HCT116 (cell line): Measurements from ENCODE around the gene WDR37. TPM values are rescaled to one million over a fixed set of nuclear protein-coding genes. Genes with fewer than 3 reads are reported as not detected.

Experiments used
- ATAC-seq: fragments of 200-7000 bp; cut with Tn5 transposase; 2 replicates; pipeline ENCODE4 v1.9.1; 2020; ENCODE audit warnings: mild to moderate bottlenecking, moderate library complexity
- BruUV-seq: library from RNA; stranded (reverse); fragments of 400-500 nt; replicated peaks from 2 replicates; lab custom pipeline; 2021; lab: Mats Ljungman, UMichigan
- CTCF ChIA-PET: fragments of 300-600 bp; sonication (Branson Sonifier 250); formaldehyde crosslinking; loops from one replicate; lab custom pipeline; 2021; ENCODE audit warnings: antibody characterized with exemption; lab: Charles Lee
- POLR2A ChIA-PET: fragments of 300-600, 350-600 bp; sonication (Branson Sonifier 250); formaldehyde crosslinking; loops from one replicate; lab custom pipeline; 2021; ENCODE audit warnings: antibody characterized with exemption; lab: Charles Lee
- RAD21 ChIA-PET, 2 experiments: fragments of 300-600 bp; sonication (Branson Sonifier 250); formaldehyde crosslinking; loops; one replicate each; lab custom pipeline; 2023; ENCODE audit warnings: low total read pairs in 2 of 2; ENCODE audit not compliant: uncharacterized antibody in 2 of 2, unreplicated experiment in 2 of 2, low non-redundant PET in 1 of 2; lab: Charles Lee
- DNase-seq: peaks from one replicate; pipeline ENCODE4 v3.0.0-alpha.2; 2010; ENCODE audit warnings: low read depth, low spot score
- H2AFZ ChIP-seq: fragments of 200-600 bp; shearing (Covaris generic), sonication (generic); 2 replicates; pipeline ENCODE4 v1.6.1; 2017; ENCODE audit warnings: low read depth, mixed run types, mixed read lengths, antibody characterized with exemption, low read length; ENCODE audit not compliant: poor library complexity, severe bottlenecking
- H3K27ac ChIP-seq: 2 replicates; pipeline ENCODE4 v1.5.1; 2012; ENCODE audit warnings: low read depth, low read length
- H3K27me3 ChIP-seq: fragments of 200-600 bp; sonication (generic); 2 replicates; pipeline ENCODE4 v1.6.1; 2016; ENCODE audit warnings: mixed run types, low read length, mixed read lengths; ENCODE audit not compliant: insufficient read depth
- H3K36me3 ChIP-seq, 2 experiments: fragments of 200-500 bp in 1 of 2; fragments of 200-600 bp in 1 of 2; sonication (Bioruptor generic) in 1 of 2; sonication (generic) in 1 of 2; 2 replicates each; pipeline versions ENCODE4 v1.5.1 to v1.6.1; 2014 to 2016; ENCODE audit warnings: low read length in 2 of 2, inconsistent platforms in 1 of 2, mixed read lengths in 1 of 2, mixed run types in 1 of 2; ENCODE audit not compliant: insufficient read depth in 2 of 2, control insufficient read depth in 1 of 2
- H3K4me1 ChIP-seq, 2 experiments: fragments of 200-600 bp in 1 of 2; sonication (generic) in 1 of 2; 2 replicates each; pipeline versions ENCODE4 v1.5.1 to v1.6.1; 2012 to 2017; ENCODE audit warnings: low read length in 2 of 2, inconsistent platforms in 1 of 2, mild to moderate bottlenecking in 1 of 2, mixed read lengths in 1 of 2, mixed run types in 1 of 2, moderate library complexity in 1 of 2; ENCODE audit not compliant: insufficient read depth in 2 of 2, control insufficient read depth in 1 of 2
- H3K4me2 ChIP-seq: fragments of 200-600 bp; sonication (generic); 2 replicates; pipeline ENCODE4 v1.6.1; 2017; ENCODE audit warnings: mixed run types, low read length, mixed read lengths
- H3K4me3 ChIP-seq, 2 experiments: fragments of 200-600 bp in 1 of 2; sonication (generic) in 1 of 2; replicated peaks in 1 of 2; 2 replicates each; pipeline ENCODE4 v1.5.1; 2011 to 2016; ENCODE audit warnings: low read length in 2 of 2, control low read depth in 1 of 2, low read depth in 1 of 2, mild to moderate bottlenecking in 1 of 2, mixed read lengths in 1 of 2, mixed run types in 1 of 2
- H3K79me2 ChIP-seq: fragments of 200-600 bp; sonication (generic); 2 replicates; pipeline ENCODE4 v1.6.1; 2017; ENCODE audit warnings: mild to moderate bottlenecking, mixed run types, low read length, moderate library complexity, mixed read lengths; ENCODE audit not compliant: insufficient read depth
- H3K9ac ChIP-seq: fragments of 200-600 bp; sonication (generic); 2 replicates; pipeline ENCODE4 v1.6.1; 2016; ENCODE audit warnings: low read length, mixed read lengths
- H3K9me2 ChIP-seq: fragments of 200-600 bp; sonication (generic), shearing (Covaris generic); 2 replicates; pipeline ENCODE4 v1.6.1; 2017; ENCODE audit warnings: mixed run types, mild to moderate bottlenecking, moderate library complexity; ENCODE audit not compliant: insufficient read depth
- H3K9me3 ChIP-seq, 2 experiments: fragments of 200-500 bp in 1 of 2; fragments of 200-600 bp in 1 of 2; sonication (Bioruptor generic) in 1 of 2; sonication (generic) in 1 of 2; 2 replicates each; pipeline ENCODE4 v1.6.1; 2014 to 2017; ENCODE audit warnings: low read length in 2 of 2, mixed read lengths in 2 of 2, inconsistent platforms in 1 of 2, low read depth in 1 of 2, mild to moderate bottlenecking in 1 of 2, mixed run types in 1 of 2, moderate library complexity in 1 of 2; ENCODE audit not compliant: control insufficient read depth in 1 of 2, insufficient read depth in 1 of 2
- H4K20me1 ChIP-seq: fragments of 200-600 bp; sonication (generic), shearing (Covaris generic); 2 replicates; pipeline ENCODE4 v1.6.1; 2017; ENCODE audit warnings: mixed run types, mild to moderate bottlenecking, moderate library complexity; ENCODE audit not compliant: insufficient read depth
- CBX3 ChIP-seq: IDR thresholded peaks from 2 replicates; pipeline ENCODE4 v1.6.1; 2012; ENCODE audit warnings: low read depth
- CEBPB ChIP-seq: IDR thresholded peaks from 2 replicates; pipeline ENCODE4 v1.6.1; 2012; ENCODE audit warnings: low read depth
- EGR1 ChIP-seq: IDR thresholded peaks from 2 replicates; pipeline ENCODE4 v1.6.1; 2012; ENCODE audit warnings: low read depth
- ELF1 ChIP-seq: IDR thresholded peaks from 2 replicates; pipeline ENCODE4 v1.6.1; 2012; ENCODE audit warnings: low read depth, borderline replicate concordance
- JUND ChIP-seq: IDR thresholded peaks from 2 replicates; pipeline ENCODE4 v1.6.1; 2012
- MAX ChIP-seq: IDR thresholded peaks from 2 replicates; pipeline ENCODE4 v1.6.1; 2012
- POLR2AphosphoS5 ChIP-seq: IDR thresholded peaks from 2 replicates; pipeline ENCODE4 v1.6.1; 2011; ENCODE audit warnings: mild to moderate bottlenecking, low read depth, low read length, moderate library complexity
- RAD21 ChIP-seq: IDR thresholded peaks from 2 replicates; pipeline ENCODE4 v1.6.1; 2012; ENCODE audit warnings: low read depth, mild to moderate bottlenecking
- REST ChIP-seq: IDR thresholded peaks from 2 replicates; pipeline ENCODE4 v1.6.1; 2012; ENCODE audit warnings: low read depth
- SRF ChIP-seq: IDR thresholded peaks from 2 replicates; pipeline ENCODE4 v1.6.1; 2012; ENCODE audit warnings: low read depth
- ZBTB33 ChIP-seq: IDR thresholded peaks from 2 replicates; pipeline ENCODE4 v1.6.1; 2011; ENCODE audit warnings: mild to moderate bottlenecking, low read length, moderate library complexity; ENCODE audit not compliant: insufficient replicate concordance; ENCODE audit errors: extremely low read depth
- ZFX ChIP-seq: fragments of 450-650 bp; IDR thresholded peaks from 2 replicates; pipeline ENCODE4 v1.6.1; 2017
- ZNF274 ChIP-seq: fragments of 200-500 bp; sonication (Bioruptor generic); IDR thresholded peaks from 2 replicates; pipeline ENCODE4 v1.6.1; 2014; ENCODE audit warnings: mild to moderate bottlenecking, low read depth, low read length, inconsistent platforms
- intact Hi-C: fragments of 100-400 bp; cut with micrococcal nuclease; formaldehyde crosslinking; loops from 2 replicates; pipeline ENCODE4 v1.10.0; 2022
- total RNA-seq: library from RNA; stranded (reverse); gene quantifications from one replicate; pipeline ENCODE4 v1.2.1, GENCODE V29; 2021; ENCODE audit not compliant: unreplicated experiment

The WDR37 gene
- total RNA-seq, 1 experiment from 2014 or later = 9.1 TPM

GRCh38 chr10:1059902-1060301 is 3.7 kb downstream of the WDR37 start:
- Histone ChIP-seq H3K36me3 (no peaks in the 10 kb centered on the region), H3K9me3 (no peaks in the 10 kb centered on the region), H3K4me1 (peaks cover 11 to 13% of the 10 kb centered on the region in 2 experiments; a peak in 3 of 4 replicates), H3K79me2 (peaks cover 67% of the 10 kb centered on the region), H3K9me2 (no peaks in the 10 kb centered on the region), H3K27me3 (no peaks in the 10 kb centered on the region), H3K4me2 (no peak overlapping the region), H3K27ac (no peak overlapping the region), H4K20me1 (no peaks in the 10 kb centered on the region), H3K9ac (no peak overlapping the region), H2AFZ (no peak overlapping the region), H3K4me3 (no peak overlapping the region)
- RAD21 ChIA-PET = no interaction called here
- no TSS peak for BruUV-seq
- TF ChIP-seq ZFX (no peak), ELF1 (no peak), ZBTB33 (no peak), RAD21 (no peak), SRF (no peak), JUND (no peak)
- ATAC-seq (no peak), DNase-seq (no peak)
- POLR2A ChIA-PET = no interaction called here
- intact Hi-C loops = loop anchor here (10.0 kb wide), 1 partner anchor 125 kb away; the partner anchor contains the start of gene LARP4B
- CTCF ChIA-PET = no interaction called here

- 0 out of 2 replicates have a peak, but pooled peaks cover 3% of the 10 kb centered on the region for H4K20me1 ChIP-seq
- H3K27me3 ChIP-seq = no peaks in the 10 kb centered on the region
- ATAC-seq (no peak), DNase-seq (no peak)
- no peak overlapping the region for H3K27ac ChIP-seq
- no TSS peak for BruUV-seq
- no peak overlapping the region for H3K9ac ChIP-seq
- CTCF ChIA-PET = no interaction called here
- POLR2A ChIA-PET = no interaction called here
- peaks cover 5 to 7% of the 10 kb centered on the region in 2 experiments; a peak in 3 of 4 replicates for H3K4me1 ChIP-seq
- H3K4me2 ChIP-seq = no peak overlapping the region
- intact Hi-C loops = no loop called here
- H3K79me2 ChIP-seq = peaks cover 49% of the 10 kb centered on the region
- H3K9me3 ChIP-seq = no peaks in the 10 kb centered on the region
- RAD21 ChIA-PET = no interaction called here
- H3K4me3 ChIP-seq = no peak overlapping the region
- no peaks in the 10 kb centered on the region for H3K9me2 ChIP-seq
- H2AFZ ChIP-seq = no peak overlapping the region
- no peaks in the 10 kb centered on the region for H3K36me3 ChIP-seq
- TF ChIP-seq REST = no peak
- no peak for TF ChIP-seq MAX
- no peak for TF ChIP-seq EGR1
- no peak for TF ChIP-seq CBX3
- no peak for TF ChIP-seq ZNF274
- TF ChIP-seq SRF = no peak
- no peak for TF ChIP-seq RAD21
- TF ChIP-seq ZFX = no peak
- TF ChIP-seq CEBPB = no peak
- TF ChIP-seq POLR2AphosphoS5 = no peak
- no peak for TF ChIP-seq ELF1
Observed at GRCh38 chr10:1061930-1062774, 6.0 kb downstream of the WDR37 start.
